ENCODE results near the gene BPIFB6.

The BPIFB6 gene, protein sequence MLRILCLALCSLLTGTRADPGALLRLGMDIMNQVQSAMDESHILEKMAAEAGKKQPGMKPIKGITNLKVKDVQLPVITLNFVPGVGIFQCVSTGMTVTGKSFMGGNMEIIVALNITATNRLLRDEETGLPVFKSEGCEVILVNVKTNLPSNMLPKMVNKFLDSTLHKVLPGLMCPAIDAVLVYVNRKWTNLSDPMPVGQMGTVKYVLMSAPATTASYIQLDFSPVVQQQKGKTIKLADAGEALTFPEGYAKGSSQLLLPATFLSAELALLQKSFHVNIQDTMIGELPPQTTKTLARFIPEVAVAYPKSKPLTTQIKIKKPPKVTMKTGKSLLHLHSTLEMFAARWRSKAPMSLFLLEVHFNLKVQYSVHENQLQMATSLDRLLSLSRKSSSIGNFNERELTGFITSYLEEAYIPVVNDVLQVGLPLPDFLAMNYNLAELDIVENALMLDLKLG

DNA sequence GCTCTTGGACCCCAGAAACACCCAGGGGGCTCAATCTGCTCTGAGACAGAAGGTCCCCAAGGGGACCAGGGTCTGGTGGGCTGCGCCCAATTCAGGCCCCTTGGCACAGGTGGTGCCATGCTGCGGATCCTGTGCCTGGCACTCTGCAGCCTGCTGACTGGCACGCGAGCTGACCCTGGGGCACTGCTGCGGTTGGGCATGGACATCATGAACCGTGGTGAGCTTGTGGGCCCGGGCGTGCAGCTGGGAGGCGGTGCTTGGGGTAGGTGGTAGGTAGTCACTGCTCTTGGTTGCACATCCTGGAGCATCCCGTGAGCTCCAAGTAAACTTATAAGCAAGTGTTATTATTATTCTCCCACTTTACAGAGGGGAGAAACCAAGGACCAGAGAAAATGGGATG lies at the start of gene BPIFB6:
BPIFB6 (plus strand) TSS at position 118 of the 400 bp plus-strand sequence; CDS start at position 118, 0 bp downstream.
- DNase-seq = no peak

DNA sequence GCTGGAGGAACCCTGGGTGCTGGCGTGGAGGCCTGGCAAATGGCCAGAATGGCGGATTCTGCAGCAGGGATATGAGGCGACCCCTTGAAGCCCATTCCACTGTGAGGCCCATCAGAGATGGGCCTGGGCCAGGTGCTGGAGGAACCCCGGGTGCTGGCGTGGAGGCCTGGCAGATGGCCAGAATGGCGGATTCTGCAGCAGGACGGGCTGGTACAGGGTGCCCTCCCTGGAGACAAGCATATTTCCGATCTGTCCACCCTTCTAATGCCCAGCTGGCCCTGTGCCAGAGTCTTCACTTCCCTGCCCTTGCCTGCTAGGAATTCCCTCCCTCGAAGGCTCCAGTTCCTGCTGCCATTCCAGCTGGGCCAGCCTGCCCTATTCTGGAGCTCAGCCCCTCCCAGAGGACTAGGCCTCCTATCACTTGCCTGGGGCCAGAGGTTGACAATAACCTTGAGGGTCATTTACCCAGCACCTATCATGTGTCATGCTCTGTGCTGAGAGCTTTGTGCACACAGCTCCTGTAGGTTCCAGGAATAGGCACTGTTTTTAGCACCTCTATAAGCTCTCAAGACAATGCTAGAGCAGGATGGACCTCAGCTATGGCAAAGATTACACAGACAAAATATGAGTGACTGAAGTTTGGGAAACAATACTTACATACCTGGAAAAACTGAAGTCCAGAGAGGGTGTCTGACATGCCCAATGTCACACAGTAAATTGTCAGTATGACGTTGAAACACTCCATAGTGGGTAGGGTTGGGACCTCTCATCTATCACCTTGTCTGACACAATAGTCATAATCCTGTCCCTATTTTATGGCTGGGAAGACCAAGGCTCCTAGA lies 48.6 kb upstream of the BPIFB6 start:
- DNase-seq = peak in 1 of 2 experiments; percentile 49

DNA sequence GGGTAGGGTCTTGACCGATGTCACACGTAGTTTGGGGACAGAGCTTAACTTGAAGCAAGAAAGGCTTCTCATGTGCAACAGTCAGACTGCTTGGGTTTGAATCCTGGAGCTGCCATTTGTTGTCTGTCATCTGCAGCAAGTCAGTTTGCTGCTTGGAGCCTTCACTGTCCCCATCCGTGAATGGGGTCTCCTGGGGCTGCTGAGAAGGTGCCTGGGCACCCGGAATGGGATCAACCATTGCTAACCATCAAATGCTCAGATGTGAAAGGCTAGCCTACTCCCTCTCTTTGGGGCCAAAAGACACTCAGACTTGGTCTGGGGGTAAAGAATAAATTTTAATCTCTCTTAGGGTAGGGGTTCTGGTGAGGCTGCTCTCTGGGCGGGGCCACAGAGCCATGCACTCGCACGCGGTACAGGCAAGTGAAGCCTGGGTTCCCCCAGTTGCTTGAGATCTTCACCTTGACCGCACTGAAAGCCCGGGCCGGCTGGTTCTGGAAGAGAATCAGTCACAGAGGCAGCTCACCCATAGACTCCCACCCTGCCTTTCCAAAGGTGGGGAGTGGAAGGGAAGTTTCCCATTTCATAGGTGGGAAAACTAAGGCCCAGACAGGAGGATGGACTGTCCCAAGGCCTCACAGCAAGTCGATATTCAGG lies 47.9 kb upstream of the BPIFB6 start:
- DNase-seq = no peak

DNA sequence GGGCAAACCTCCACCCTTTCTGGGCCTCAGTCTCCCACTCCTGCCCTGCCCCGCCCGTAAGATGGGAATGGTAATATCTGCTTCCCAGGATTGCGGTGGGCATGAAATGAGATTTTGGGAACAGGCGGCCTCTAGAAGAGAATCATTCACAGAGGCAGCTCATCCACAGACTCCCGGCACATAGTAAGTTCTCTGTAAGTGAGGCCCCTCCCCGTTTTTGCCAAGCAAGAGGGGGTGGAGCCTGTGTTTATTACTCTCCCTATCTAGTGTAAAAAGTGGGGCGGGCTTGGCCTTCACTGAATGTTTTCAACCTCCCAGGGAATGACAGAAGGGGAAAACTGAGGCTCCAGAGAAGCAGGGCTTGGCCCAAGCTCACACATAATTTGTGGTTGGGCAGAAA lies 47.3 kb upstream of the BPIFB6 start:
- DNase-seq = no peak

DNA sequence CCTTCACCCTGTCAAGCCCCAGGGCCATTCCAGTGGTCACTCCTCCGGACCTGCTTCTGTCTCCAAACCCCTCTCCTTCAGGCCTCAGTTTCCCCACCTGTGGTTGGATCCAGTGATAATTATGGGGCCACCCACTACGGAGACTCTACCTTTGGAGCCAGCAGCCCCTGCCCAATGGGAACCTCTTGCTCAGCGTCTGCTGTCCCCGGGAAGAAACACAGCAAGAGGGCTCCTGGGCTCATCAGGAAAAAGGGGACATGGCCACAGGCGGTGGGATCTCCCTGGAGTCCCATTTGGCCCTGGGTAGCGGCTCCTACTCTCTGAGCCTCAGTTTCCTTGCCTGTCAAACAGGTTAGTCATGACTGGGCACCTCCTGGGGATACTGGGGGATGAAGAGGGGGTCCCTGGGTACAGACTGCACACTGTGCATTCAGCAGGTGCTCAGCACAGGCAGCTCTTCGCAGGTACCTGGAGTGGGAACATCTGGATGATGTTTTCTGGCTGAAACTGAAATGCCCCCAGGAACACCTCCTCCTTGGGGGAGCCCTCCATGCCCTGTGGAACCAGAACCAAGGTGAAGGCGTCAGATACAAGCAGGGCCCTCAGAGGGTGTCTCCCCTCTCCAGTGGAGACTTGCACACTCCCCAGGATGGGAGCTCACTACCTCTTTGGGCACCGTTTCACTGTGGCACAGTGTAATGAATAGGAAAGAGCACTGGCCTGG lies 46.7 kb upstream of the BPIFB6 start:
- no peak for DNase-seq

DNA sequence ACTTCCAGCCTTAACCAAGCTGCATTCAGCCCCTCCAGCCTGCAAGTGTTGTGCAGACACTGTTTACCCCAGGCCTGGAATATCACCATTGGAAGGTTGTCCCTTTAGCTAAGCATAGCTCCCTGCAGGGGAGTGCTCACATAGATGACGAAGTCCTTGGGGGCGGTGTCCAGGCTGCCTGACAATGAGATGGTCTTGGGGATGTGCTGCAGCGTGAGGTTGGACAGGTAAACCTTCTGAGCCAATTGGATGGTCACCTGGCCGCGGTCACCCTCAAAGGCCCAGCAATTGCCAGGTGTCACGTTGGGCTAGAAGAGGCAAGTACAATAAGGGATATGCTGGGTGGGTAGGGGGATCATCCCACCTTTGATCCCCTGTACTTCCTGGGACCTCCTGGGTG lies 45.9 kb upstream of the BPIFB6 start:
- DNase-seq = no peak

DNA sequence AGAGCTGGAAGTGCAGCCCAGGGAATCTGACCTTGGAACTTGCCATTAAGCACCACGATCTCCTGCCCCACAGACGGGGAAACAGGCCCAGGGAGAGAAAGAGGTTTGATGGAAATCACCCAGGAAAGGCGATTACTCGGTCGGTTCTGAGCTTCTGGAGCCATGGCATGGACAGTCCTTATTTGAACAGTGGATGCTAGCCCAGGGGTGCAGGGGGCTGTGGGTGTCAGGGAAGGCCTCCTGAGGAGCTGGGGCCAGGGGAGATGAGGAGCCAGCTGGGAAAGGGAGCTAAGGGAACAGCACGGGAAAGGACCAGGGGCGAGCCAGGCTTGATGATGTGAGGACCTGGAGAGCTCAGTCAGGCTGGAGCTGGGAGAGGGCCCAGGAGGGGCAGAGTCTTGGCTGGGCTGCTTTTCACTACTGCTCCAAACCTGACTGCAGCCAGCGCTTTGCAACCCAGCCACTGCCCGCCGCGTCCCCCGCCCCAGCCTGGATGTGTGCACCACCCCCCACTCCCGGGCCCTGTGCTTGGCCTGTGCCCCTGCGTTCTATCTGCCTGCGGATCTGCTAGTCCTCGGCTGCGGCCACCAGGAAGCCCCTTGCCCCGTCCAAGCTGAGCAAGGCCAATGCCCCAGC lies 45.0 kb upstream of the BPIFB6 start:
- DNase-seq = no peak

DNA sequence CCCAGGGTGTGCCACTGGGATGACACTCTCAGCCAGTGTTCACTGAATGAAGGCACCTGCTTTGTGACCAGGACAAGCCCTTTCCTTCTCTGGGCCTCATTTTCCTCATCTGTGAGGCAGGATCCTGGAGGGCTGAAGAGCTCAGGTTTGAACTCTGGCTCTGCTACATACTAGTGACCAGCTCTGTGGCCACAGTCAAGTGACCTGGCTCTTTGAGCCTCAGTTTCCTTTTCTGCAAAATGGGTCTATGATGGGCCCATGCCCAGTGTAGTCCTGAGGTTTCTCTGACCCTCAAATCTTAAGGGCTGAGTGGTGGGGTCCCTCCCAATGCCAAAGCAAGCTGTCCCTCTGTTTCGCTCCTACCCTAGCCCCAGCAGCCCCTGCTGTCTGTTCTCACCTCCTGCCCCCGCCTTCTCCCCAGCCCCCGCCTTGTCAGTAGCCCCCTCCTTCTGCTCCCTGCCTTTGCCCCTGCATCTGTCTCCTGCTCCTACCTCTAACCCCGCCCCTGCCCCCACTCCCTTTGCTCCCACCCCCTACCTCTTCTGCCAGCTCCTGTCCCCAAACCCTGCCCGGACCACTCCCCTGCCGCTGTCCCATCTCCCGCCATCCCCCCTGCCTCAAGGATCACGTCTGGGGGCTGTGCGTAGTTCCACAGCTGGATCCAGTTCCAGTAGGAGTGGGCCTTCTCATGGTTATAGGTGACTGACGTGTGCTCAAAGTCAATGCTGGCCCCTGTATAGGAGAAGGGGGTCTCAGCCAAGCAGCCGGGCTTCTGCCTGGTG lies 44.2 kb upstream of the BPIFB6 start:
- no peak for DNase-seq

DNA sequence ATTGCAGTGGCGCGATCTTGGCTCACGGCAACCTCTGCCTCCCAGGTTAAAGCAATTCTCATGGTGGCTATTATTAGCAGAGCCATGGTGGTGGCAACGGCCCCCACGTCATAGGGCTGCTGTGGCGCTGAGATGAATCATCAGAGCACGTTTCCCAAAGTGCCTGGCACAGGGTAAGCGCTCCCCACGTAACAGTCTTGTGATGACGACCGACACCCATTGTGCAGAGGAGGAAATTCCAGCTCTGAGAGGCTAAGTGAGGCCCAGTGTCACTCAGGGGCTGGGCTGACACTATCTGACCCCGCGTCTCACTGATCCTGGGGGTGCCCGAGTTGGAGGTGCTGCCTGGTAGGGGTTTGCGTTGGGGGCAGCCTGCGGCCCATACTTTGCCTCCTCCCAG lies 43.4 kb upstream of the BPIFB6 start:
- no peak for DNase-seq

DNA sequence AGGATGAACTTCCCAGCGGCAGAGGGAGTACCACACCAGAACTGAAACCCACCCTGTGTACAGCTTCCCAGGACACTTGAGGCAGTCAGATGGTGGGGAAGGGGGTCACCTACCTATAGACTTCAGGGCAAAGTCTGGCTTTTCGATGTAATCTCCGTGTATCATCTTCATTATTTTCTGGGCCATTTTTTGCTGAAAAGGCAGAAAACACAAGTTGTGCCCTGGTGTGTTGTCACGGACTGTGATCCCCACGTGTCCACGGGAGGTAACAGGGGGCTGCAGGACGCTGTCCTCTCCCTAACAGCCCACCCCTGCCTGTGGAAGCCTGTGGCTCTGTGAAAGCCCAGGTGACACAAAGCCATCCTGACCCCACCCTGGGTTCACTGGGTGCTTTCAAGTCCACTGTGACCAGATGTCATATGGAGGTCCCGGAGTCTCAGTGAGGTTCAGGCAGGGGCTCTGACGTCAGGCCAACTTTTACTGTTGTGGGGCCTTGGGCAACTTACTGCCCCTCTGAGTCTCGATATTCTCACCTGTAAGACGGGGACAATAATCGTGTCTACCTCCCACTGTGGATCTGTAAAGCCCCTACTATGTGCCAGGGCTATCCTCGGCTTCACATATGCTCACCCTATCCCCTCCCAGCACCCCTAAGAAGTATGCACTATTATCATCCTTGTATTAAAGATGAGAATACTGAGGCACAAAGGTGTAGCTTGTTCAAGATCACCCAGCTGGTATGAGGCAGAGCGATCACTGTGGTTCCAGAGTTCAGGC lies 41.8 kb upstream of the BPIFB6 start:
- DNase-seq = no peak

DNA sequence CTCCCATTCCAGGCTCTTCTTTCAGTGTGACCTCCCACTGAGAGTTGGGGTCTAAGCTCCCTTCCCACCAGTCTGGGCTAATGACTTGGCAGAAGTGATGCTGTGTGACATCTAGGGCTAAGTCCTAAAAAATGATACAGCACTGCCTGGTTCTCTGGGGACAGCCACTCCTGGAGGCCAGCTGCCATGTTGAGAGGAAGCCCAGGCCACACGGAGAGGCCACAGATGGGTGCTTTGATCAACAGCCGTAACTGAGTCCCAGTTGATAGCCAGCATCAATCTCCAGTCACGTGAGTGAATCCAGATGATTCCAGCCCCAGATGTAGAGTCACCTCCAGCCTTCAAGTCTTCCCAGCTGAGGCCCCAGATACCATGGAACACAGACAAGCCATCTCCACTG lies 41.0 kb upstream of the BPIFB6 start:
- DNase-seq = no peak

DNA sequence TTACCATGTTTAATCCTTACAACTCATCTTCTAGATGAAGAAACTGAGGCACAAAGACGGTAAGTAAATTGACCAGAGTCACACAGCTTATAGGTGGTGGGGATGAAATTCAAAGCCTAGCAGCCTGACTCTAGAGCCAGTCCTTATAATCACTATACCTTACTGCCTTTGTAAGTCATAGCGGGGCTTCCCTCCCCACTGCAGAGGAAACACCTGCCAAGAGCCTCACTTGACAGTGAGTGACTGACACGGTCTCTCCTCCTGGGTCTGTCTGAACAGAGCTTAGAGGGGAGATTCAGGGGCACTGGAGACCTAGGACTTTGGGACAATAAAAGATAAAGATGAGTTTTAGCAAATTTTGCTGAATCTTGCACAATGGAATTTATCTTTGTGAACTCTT lies 40.1 kb upstream of the BPIFB6 start:
- no peak for DNase-seq

DNA sequence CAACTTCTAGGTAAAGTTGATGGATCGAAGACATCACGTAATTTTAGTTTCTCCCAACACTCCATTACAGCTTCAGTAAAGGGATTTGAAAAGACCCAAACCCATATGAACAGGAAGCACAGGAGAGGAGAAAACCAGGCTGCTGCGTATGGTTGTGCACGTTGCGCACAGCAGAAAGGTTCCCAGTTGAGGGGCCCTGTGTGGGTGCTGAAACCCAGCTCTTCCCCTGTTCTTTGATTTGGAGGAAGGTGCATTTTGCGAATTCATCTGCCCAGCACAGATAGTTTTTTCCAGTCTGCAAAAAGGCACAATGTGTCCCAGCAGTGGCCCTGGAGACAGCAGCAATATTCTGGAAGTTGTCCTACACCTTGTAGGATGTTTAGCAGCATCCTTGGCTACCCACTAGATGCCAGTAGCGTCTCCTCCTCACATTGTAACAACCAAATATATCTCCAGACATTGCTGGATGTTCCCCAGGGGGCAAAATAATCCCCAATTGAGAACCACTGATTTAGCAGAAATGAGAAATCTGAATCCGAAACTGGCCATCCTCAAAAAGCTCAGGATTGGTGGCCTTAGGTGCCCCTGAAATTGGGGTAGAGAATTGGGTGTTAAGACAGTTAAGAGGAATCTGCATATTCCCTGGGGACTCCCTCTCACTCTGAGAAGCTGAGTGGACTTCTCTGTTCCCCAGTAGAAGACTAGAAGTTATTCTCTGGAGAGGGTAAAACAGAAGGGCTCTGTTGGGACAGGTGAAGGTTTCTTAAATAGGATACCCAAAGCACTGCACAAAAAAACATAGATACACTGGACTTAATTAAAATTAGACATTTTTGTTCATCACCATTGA lies 39.4 kb upstream of the BPIFB6 start:
- no peak for DNase-seq

DNA sequence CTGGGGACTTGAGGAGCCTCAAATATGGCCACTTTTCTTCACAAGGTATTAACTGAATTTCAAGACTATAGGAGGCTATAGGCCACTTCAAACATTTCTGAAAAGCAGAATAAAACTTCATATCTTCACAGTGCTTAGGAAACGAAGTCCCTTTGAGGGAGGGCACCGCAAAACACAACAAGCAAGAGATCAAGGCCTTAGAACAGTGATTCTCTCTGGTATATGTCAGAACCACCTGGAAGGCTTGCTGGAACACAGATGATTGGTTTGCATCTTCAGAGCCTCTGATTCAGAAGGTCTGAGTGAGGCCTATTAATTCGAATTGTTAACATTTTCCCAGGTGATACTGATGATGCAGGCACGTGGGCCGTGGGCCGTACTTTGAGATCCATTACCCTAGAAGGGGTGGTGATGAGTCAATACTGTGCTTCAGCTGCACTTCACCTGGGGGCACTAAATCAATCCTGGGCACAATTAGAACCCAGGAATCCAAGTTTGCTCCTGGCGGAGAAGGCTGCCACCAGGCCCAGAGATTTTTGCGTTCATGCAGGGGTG lies 37.9 kb upstream of the BPIFB6 start:
- no peak for DNase-seq

DNA sequence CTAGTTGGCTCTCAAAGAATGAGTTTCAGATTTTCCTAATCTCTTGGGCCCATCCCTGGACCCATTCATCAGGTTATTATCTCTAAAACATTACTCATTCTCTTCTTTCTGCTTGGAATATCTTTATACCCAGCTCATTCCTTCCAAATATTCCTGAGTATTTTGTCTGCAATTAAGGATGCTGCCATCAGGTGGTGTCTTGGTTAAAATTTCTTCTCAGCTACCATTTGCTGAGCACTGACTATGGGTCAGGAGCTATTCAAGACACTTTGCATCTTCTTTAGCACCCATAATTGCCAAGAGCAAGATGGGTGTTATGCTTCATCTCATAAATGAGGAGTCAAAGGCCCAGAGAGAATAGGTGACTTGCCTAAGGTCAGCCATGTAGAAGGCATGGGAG lies 35.6 kb upstream of the BPIFB6 start:
- DNase-seq = no peak

DNA sequence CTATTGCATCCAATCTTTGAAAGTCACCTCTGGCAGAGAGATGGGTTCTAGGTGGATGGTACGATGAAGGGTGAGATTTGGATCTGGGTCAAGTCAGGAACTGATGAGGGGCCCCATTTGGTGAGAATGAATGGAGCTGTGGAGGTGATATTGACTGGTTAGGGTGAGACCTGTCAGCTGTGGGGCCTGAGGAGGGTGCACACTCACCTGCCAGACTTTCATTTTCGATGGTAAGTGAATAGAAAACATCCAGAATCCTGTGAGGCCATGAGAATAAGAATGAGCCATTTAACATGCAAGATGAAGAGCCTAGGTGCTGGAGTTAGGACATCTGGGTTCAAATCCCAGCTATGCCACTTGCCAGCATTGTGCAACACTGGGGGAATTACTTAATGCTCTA lies 34.0 kb upstream of the BPIFB6 start:
- no peak for DNase-seq

DNA sequence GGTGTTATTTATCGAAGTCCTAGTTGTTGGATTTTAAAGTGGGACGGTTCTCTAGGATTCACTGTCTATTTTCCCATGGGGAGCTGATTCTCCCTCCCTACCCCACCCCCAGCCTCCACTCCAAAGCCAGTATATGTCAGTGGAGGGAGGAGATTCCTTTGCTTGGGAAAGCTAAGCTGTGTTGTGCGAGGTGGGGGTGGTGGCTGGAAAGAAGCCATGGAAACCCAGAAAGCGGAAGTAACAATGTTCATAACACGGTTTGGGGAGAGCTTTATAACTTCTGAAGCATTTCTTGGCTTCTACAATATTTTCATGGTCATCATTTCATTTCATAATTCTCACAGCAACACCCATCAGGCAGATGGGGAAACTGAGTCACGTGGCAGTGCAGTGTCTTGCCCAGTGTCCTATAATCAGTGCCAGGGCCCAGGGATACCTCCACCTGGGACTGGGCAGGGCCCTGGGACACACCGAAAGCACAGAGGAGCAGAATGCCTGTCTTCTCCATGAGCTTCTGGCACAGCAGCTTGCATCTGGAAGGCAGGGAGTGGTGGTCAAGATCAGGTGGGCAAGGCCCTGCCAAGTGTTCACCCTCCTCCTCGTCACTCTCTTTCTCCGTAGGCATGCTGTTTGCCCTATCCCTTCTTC lies 31.7 kb upstream of the BPIFB6 start:
- no peak for DNase-seq

DNA sequence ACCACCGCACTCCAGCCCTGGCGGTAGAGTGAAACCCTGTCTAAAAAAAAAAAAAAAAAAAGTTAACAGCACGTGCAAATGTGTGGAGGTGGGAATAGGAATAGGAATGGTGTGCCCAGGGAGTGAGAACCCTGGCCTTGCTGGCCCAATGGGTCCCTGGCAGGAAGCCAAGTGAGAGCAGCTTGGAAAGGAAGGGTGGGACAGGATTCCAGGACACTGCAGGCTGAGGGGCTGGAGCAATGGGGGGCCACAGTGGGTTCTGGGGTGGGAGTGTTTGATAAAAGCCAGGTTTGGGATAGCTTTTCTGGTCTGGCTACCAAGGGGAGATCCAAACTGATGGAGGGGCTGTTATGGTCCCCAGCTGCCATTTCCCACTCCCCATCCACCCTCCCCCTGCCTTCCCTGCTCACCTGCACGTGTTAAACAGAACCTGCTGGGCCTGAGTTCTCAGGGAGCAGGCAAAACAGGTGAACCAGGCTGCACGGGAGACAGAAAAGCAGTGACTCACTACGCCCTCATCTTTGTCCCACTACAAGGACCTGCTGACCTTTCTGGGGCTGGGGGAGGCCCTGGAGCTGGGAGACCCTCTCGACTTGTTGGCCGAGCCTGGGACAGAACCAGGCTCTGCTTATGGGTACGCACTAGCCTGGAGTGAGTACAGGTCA lies 30.5 kb upstream of the BPIFB6 start:
- no peak for DNase-seq
